SU-DHL-6 (cell line): ENCODE results near the gene TMEM233.

Experiments used
- CTCF ChIP-seq: fragments of 200-600 bp; sonication (generic); IDR thresholded peaks from one replicate; pipeline ENCODE4 v1.5.1; 2017; ENCODE audit warnings: antibody characterized with exemption, mild to moderate bottlenecking, low read length, moderate library complexity; ENCODE audit not compliant: insufficient read depth, poor library complexity, severe bottlenecking
- EZH2phosphoT487 ChIP-seq: fragments of 200-600 bp; sonication (generic), shearing (Covaris generic); conservative IDR thresholded peaks from 2 replicates; pipeline ENCODE4 v1.6.1; 2018; ENCODE audit warnings: mild to moderate bottlenecking, antibody characterized with exemption, low read length, moderate library complexity, mixed read lengths

DNA sequence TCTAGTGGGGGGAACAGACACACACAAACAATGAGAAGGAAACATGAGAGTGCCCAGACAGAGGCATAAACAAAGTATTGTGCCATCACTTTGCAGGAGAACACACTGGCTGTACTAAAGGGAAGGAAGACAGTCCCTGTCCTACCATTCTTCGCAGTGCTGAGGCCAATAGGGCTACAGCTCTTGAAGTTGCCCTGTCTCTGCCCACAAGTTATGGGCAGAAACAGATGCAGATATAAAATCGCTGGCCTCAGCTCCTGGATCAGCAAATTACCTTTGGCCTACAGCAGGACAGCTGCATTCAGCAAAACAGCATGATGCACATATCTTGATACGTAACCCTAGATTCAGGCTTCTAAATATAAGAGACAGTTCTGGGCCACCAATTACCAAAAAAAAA lies 51.4 kb downstream of the TMEM233 start:
- TF ChIP-seq CTCF (no peak), EZH2phosphoT487 (no peak)
